IPS-11a (cell line): ENCODE data around the gene ATPAF2.
"Not testable (repeated sequence)": the region's sequence is repeated elsewhere in the genome, so short reads cannot be mapped to it uniquely, and the experiment has no call there.

Source experiments
- H3K4me3 ChIP-seq: one replicate; pipeline ENCODE4 v1.5.1; 2013; ENCODE audit warnings: low read depth, low read length, control low read depth

Gene ATPAF2

DNA sequence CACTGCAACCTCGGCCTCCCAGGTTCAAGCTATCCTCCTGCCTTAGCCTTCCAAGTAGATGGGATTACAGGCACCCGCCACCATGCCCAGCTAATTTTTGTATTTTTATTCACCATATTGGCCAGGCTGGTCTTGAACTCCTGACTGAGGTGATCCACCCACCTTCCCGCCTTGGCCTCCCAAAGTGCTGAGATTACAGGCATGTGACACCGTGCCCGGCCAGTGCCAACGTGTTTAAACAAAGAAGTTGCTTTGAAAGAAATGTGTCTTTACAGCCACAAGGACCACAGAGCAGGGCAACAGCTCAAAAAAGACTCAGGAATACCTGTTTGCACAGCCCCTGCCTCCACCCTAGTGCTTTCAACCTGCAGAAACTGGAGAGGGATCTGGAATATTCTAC lies 25.0 kb downstream of the ATPAF2 start:
- H3K4me3 ChIP-seq, result no peak overlapping the region

DNA sequence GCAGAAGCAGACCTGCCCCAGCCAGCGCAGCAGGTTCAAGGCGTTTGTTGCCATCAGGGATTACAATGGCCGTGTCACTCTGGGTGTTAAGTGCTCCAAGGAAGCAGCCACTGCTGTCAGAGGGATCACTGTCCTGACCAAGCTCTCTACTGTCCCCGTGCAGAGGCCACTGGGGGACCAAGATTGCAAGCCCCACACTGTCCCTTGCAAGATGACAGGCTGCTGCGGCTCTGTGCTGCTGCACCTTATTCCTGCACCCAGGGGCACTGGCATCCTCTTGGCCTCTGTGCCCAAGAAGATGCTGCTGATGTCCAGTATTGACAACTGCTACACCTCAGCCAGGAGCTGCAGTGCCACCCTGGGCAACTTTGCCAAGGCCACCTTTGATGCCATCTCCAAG lies 27.7 kb downstream of the ATPAF2 start:
- no peak overlapping the region for H3K4me3 ChIP-seq

DNA sequence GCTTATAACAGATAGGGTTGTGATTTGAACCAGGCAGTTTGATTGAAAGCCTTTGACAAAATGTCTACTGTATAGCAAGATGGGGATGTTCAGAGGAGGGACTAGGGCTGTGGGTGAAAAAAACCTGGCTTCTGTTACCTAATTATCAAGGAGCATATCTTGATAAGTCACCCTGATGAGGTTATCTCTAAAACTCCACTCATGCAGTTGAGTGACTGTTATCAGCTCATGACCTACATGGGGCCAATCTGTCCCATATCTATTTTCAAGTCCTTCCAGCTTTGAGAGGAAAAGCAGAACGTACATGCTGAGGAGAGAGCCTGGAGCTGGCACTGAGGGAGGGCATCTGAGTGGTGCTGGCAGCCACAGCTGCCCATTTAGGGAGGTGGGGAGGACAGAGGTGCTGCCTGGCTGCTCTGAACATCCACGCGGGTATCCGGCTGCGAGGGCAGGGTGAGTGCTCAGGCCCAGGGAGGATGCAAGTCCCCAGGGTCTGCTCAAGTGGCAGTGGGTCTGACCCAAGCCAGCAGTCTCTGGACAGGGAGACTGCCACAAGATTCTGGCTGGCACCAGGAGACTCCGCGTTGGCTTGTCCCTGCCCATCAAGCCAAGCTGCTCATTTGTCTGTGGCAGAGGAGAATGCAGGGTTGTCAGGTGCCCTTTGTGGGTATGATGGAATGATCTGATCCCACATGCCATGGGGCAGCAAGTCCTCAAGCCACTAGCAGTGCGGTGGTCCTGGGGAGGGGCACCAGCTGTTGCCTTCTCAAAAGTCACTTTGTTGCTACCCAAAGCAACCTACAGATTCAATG lies 29.2 kb downstream of the ATPAF2 start:
- no peak overlapping the region for H3K4me3 ChIP-seq

DNA sequence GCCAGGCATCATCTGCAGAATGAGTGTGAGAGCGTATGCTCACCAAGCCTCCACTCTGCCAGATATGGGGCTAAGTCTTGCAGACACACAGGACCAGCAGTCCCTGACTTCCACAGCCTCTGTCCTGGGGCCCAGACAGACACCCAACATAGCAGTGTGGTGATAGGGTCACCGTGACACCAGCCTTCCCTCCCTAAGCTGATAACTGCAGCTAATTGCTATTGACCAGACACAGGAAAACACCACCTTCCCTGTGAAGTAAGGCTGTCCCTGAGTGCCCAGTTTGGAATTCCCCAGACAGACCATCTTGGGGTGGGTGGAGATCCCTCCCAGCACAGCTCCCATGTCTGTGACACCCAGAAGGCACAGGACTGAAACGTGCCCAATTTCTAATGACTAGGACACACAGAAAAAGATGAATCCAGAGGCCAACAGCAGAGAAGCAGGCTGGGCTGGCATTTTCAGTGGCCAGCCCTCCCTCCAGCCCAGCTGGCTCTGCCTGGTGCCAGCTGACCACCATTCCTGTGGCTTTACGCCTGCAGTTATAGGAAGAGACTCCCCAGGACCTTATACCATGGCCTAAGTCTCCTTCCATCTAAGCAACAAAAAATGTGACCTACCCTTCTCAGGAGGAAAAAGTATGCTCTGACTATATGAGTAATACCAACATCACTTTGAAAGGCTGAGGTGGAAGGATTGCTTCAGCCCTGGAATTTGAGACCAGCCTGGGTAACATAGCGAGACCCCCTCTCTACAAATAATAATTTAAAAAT lies 30.3 kb downstream of the ATPAF2 start:
- no peak overlapping the region for H3K4me3 ChIP-seq

DNA sequence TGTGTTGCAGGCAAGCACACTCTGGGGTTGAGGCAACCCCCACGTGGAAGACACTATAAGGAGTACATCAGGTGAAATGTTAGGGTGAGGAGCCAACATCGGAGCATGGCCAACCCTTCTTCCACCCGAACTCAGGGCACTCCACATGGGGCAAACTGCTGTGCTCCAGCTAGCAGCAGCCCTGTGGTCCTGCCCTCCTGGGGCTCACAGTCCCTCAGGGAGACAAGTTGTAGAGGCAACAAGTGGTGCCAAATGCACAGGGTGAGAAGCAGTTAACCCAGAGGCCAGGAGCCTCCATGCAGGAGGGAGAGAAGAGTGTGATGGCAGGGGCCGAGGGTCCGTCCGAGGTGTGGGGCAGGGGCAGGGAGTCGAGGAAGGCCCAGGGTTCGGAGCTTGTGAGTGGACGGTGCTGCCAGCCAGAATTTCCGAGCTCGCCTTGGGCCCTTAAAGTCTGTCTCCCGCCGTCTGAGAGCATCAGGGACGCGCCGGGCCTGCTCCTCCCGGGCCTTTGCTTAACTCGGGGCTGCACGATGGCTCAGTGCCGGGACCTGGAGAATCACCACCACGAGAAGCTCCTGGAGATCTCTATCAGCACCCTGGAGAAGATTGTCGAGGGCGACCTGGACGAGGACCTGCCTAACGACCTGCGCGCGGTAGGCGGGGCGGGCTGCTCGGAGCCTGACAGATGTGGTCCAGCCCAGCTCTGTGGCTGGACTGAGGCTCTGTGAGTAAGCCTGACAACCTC lies 32.3 kb downstream of the ATPAF2 start:
- no peak overlapping the region for H3K4me3 ChIP-seq

DNA sequence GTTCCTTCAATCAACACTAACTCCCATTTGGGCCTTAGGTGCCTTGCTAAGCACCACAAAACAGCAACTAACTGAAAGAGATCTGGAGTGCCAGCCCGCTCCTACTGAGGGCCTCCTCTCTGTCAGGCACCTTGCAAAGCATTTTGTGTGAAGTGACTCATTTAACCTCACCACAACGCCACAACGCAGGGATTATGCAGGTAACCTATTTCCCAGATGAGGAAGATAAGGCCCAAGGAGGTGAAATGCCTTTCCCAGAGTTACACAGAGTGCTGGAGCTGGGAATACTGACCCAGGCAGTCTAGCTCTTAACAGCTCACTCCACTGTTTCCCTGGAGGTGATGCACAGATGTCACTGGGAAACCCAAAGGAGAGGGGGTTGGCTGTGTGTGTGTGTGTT lies 33.5 kb downstream of the ATPAF2 start:
- no peak overlapping the region for H3K4me3 ChIP-seq

DNA sequence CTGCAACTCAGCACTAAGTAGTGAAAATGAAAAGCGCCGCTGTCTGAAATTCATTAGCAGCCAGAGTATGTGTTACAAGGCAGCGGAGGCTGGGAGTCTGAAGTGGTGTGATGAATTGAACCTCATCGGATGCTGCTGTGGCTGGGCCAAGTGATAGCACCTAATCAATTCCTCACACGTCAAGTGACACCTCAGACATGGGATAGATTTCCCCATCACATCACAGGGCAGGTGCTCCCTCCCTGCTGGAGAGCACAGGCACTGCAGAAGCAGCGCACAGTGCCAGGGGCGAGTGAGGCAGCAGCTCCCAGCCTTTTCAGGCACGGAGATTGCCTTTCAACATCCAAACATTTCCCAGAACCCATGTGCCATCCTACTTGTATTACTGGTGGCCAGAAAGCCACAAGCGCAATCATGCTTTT lies 34.1 kb downstream of the ATPAF2 start:
- no peak overlapping the region for H3K4me3 ChIP-seq

DNA sequence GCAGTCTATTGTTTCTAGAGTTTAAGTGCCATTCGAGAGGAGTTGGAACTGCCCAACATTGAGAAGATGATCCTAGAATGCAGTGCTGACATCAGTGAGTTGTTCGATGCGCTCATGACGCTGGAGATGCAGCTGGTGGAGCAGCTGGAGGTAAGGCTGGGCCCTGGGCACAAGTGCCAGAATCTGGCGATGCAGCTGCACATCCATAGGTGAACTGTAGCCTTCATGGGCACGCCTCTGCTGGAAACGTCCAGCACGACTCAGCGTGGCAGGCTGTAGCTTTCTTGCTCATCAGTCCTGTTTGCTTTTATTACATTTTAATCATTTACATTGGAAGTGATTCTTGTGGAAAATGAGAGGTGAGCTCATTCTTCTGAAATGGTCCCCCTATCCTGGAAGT lies 34.6 kb downstream of the ATPAF2 start:
- no peak overlapping the region for H3K4me3 ChIP-seq

DNA sequence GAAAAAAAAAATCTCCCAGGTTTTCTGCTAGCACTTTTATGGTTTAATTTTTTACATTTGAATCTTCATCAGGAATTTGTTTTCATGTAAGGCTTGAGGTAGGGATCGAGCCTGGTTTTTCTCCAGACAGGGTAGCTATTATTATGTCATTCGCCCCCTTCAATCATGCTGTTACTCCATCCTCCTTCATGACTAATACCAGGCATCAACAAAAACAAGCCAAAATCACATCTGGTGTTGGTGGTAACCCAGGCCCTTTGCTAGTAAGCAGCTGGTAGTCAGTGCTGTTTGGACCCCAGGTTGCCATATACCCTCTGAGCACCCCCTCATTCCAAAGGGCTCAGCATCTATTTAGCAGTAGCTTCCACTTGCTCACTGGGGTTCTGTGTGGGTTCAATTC lies 36.8 kb downstream of the ATPAF2 start:
- H3K4me3 ChIP-seq, result no peak overlapping the region

DNA sequence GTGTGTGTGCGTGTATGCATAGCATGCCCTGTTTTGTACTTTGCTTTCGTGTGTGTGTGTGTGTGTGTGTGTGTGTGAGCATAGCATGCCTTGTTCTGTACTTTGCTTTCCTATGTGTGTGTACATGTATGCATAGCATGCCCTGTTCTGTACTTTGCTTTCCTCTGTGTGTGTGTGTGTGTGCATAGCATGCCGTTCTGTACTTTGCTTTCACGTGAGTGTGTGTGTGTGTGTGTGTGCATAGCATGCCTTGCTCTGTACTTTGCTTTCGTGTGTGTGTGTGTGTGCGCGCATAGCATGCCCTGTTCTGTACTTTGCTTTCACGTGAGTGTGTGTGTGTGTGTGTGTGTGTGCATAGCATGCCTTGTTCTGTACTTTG lies 38.9 kb downstream of the ATPAF2 start:
- no peak overlapping the region for H3K4me3 ChIP-seq

DNA sequence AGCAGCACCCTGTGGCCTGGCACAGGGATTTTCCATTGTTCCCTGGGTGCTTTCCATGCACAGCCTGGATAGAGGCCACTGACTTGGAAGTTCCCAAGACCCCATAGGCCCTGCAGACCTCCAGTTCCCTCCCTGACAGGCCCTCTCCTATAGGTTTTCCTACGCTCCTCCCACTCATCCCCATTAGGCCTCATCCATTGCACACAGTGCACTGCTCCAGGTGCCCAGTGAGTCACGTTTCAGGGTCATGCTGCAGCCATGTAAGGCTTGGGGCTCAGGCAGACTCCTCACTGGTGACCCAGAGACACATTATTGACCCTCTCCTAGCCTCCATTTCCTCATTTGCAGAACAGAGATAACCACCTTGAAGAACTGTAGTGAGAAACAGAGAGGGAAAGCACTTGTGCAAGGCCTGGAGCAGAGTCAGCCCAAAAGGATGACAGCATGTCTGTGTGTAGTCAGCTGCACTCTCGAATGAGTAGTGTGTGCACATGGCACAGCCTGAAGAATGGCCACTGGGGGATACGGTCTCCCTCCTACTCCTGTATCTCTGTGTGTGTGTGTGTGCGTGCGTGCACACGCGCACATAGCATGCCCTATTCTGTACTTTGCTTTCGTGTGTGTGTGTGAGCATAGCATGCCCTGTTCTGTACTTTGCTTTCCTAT lies 39.5 kb downstream of the ATPAF2 start:
- H3K4me3 ChIP-seq, result no peak overlapping the region

DNA sequence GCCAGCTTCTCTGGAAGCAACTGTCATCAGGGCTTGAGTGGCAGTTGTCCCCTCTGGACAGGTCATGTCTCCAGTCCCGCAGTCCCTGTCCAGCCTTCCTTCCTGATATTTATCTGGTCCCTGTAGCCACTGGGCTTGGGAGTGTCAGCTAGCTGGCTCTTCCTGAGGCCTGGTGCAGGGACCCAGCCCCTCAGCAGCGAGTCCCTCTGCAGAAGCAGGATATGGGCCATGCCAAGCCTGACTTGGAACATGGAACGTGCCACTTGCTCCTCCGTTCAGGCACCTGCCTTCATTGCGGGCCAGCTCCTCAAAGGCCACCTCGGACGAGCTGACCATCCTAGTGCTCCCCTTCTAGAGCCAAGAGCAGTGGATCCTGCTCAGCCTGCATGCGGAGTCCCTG lies 40.0 kb downstream of the ATPAF2 start:
- H3K4me3 ChIP-seq, result no peak overlapping the region

DNA sequence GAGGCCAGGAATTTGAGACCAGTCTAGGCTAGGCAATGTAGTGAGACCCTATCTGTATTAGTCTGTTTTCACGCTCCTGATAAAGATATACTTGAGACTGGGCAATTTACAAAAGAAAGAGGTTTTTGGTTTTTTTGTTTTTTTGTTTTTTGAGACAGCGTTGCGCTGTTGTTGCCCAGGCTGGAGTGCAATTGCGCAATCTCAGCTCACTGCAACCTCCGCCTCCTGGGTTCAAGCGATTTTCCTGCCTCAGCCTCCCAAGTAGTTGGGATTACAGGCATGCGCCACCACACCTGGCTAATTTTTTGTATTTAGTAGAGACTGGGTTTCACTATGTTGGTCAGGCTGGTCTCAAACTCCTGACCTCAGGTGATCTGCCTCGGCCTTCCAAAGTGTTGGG lies 43.1 kb downstream of the ATPAF2 start:
- not testable (repeated sequence) for H3K4me3 ChIP-seq

DNA sequence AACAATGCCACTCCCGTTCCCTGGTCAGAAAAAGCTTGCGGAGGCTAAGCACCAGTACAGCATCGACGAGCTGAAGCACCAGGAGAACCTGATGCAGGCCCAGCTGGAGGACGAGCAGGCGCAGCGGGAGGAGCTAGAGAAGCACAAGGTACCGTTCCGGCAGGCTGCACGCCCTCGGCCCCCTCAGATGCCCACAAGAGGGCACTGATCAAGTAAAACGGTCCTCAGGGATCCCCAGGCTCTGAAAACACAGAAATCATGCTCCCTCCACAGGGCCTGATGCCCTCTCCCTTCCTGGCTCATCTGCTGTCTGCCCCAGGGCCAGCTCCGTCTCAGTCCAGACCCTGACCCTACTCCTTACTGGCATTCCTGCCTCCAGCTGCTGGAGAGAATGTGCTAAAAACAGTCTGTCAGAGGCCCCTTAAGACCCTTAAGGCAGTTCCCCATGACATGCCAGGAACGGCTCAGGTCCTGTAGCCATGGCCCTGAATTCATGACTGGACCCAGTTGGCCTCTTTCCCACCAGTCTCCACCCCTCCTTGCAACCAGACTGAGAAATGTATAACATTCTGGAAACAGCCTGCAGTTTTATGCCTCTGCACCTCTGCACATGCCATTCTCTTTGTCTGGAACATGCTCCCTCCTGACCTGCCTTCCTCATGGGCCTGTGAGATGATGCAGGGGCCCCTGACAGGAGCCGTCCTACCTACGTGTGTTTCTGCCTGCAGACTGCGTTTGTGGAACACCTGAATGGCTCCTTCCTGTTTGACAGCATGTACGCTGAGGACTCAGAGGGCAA lies 44.5 kb downstream of the ATPAF2 start:
- no peak overlapping the region for H3K4me3 ChIP-seq

DNA sequence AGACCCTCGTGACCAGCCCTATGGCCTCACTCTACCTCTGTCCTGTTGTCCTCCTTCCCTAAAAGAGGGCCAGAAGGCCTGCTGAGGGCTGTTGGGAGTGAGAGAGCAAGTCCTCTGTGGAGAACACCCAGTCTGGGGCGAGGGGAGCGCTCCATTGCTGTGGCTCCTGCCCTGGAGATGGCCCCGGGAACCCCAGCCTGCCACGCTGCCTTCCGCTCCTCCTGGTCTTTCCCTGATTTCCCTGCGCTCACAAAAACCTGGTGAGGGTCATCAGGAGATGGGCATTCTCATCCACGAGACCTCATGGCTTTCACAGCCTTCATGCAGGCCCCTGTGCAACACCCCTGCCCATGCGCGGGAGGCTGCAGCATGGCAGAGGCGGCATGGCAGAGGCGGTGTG lies 45.1 kb downstream of the ATPAF2 start:
- H3K4me3 ChIP-seq, result no peak overlapping the region

DNA sequence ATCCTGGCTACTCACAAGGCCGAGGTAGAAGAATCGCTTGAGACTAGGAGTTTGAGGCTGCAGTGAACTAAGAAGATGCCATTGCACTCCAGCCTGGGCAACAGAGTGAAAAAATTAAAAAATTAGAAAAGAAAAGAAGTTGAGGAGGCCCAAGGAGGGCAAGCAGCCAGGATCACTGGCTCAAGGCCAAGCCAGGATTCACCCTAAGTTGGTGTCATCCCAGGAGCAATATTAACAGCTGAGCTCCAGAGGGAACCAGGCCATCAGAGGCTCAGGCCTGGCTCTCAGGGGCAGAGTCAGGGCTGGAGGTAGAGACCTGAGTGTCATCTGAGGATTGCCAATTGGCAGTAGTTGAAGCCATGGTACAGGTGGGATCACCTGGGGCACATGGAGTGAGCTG lies 45.6 kb downstream of the ATPAF2 start:
- H3K4me3 ChIP-seq, result no peak overlapping the region

DNA sequence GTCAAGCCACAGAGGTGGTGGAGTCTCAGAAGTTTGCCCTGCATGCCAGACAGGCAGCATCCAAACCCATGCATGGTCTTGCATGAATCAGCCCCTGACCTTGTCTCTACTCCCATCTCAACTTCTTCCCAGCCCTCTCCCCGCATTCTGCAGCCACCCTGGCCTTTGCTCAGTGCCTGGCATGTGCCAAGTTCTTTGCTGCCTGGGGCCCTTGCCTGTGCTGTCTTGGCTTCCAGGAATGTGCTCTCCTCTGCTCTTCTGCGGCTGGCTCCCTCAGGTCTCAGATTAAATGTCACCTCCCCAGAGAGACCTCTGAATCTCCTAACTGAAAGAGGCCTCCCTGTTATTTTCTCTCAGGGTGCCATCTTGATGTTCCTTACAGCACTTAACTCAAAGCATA lies 48.7 kb downstream of the ATPAF2 start:
- no peak overlapping the region for H3K4me3 ChIP-seq

DNA sequence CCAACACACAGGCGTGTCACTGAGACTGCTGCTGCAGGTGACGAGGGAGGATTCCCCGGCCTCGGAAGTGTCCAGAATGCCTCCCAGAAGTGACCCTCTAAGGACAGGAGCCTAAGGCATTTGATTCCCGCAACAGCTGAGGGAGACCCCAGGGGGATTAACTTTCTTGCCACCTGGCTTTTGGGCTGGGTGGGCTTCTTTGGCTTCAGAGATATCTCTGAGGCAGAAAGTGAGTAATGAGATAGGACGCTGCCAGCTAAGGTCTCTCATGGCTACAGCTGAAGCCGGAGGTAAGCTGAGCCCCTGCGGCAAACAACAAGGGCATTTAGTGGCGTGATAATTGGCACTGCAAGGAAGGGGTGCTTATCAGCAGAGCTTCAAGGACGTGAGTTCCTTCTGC lies 49.4 kb downstream of the ATPAF2 start:
- no peak overlapping the region for H3K4me3 ChIP-seq

DNA sequence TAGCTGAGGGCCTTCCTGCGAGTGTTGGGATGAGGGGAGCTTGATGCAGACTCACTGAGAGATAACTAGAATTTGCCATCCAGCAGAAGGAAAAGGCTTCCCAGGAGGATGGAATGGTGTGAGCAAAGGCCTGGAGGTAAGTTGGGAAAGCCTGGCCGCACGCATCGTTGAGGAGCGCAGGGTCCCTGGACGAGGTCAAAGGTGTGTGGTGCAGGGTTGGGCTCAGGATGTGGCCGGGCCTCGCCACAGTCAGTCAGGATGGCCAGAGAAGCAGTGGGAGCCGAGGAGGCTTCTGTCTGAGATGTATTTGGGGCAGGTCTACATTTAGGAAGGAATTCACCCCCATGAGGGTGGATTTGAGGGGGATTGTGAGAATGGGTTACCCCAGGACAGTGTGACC lies 49.9 kb downstream of the ATPAF2 start:
- H3K4me3 ChIP-seq, result no peak overlapping the region

DNA sequence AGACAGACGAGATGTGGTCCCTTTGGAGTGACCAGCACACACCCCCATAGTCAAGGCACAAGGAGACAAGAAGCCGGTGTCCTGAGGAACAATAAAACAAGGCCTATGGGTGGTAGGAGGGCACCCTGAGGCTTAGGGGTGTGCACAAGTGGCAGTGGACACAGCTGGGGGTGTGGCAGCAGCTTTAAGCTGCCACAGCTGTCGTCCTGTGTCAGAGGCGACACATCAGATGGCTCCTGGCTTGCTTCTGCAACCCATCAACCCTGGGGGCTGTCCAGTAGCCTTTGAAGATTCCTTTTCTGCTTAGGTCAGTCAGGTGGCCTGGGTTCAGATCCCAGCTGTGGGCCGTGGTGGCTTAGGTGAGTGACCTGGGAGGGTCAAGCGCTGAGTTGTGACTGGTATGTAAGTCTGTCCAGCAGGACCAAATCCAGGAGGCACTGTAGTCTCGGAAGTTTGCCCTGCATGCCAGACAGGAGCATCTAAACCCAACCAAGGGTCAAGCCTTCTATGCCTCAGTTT lies 50.5 kb downstream of the ATPAF2 start:
- H3K4me3 ChIP-seq, result no peak overlapping the region
